ENCODE measurements around the gene CKAP5. TPM values are rescaled to one million over a fixed set of nuclear protein-coding genes. Genes with fewer than 3 reads are reported as not detected.

CKAP5 gene
- polyA plus RNA-seq (ENCODE audit: insufficient read length) = 124 TPM
- long read RNA-seq, donor 1, partial matches to known transcripts = 0 of 1 reads
- long read RNA-seq, donor 1, other reads (novel, unspliced or antisense) = 0 of 1 reads
- long read RNA-seq, donor 2, full-length matches to known transcripts = 5 of 23 reads
- long read RNA-seq, donor 2, partial matches to known transcripts = 18 of 23 reads
- long read RNA-seq, donor 2, other reads (novel, unspliced or antisense) = 0 of 23 reads
- long read RNA-seq, donor 3, full-length matches to known transcripts = 1 of 6 reads
- long read RNA-seq, donor 3, partial matches to known transcripts = 5 of 6 reads
- long read RNA-seq, donor 3, other reads (novel, unspliced or antisense) = 0 of 6 reads
- long read RNA-seq, donor 4 = 0 reads
- long read RNA-seq, donor 5, full-length matches to known transcripts = 3 of 11 reads
- long read RNA-seq, donor 5, partial matches to known transcripts = 8 of 11 reads
- long read RNA-seq, donor 5, other reads (novel, unspliced or antisense) = 0 of 11 reads
- long read RNA-seq, donor 6, partial matches to known transcripts = 28 of 29 reads
- long read RNA-seq, donor 6, other reads (novel, unspliced or antisense) = 0 of 29 reads
- long read RNA-seq, donor 7, partial matches to known transcripts = 17 of 18 reads
- long read RNA-seq, donor 7, other reads (novel, unspliced or antisense) = 0 of 18 reads
- long read RNA-seq, donor 8 = 0 reads

DNA sequence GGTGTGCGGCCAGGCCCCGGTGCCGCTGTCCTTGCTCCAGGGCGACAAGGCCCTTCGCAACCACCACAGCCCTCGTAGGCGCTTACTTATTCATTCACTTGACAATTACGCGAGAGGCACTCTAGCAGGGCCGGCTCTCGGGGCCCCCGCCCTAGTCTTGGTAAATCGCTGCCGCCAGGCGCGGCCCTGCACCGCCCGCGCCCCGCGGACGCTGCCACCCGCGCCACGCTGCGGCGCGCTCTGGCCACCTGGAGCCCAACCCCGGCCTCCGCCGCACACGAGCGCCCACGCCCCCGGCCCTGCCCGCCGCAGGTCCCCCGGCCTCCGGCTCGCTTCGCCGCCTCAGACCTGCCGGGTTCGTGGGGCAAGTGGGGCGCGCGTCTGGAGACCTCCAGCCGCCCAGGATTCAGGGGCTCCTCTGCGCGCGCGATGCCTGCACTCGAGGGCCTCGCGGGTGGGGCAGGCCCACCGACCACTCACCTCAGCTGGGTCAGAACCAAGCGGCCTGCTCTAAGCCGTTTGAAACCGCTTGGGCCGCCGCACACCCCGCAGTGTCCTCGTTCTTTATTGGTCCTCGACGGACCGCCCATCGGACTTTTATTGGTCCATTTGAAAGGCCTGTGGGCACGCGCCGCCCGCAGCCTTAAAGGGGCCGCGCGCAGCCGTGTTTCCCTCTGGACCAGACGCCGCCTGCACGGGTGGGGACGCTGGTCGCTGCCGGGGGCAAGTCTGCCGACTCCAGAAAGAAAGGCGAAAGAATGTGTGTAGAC, at the start of gene CKAP5:
Gene CKAP5, minus strand, starts transcription at position 541 of the 770 bp plus-strand sequence. CDS start 25,049 bp downstream, outside the sequence.
- DNase-seq = peak; percentile 91

DNA sequence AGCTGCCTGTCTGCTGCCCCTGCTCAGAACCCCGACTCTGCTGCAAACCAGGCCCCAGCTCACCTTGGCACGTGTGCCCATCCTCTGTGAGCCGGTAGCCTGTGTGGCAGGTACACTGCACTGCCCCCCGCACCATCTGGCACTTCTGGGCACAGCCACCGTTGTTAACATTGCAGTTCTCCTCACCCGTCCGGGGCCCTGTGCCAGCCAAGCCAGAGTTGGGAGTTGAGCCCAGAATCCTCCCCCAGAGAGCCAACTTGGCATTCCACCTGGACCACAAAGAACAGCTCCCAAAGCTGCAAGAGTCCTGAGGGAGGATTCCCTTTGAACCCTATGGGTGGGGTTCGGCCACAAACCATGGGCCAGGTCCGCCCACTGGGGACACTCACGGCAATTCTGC, 49.7 kb upstream of the CKAP5 start:
- no peak for DNase-seq

DNA sequence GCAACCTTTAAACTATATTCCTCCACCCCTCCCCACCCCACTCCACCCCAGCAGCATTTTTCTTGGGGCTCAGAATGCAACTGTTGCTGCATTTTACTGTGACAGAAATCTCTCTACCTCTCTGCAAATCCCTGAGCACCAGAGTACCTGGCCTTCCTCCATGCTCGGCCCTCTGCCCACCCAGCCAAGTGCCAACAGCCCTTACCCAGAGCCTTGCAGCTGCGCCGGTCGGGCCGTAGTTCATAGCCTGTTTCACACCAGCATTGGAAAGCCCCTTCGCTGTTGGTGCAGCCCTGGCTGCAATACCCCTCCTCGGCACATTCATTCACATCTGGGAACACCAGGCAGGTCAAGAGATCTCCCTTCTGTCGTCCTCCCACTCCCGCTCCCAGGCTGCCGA, 48.9 kb upstream of the CKAP5 start:
- DNase-seq = no peak

DNA sequence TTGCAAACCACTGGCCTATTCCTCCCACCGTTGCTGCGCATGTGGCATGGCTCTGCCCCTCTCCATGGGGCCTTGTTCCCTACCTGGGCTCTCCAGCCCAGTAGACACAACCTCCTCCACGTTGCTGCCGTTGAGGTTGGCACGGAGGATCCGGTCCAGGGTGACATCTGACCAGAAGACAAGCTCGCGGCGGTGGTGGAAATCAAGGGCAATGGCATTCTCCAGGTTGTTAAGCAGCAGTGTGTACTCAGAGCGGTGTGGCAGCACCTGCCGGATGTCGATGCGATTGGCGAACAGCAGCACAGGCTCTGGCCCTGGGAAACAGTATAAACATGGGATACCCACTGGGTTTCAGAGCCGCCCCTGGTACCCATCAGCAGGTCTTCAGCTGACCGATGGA, 48.4 kb upstream of the CKAP5 start:
- DNase-seq = no peak

DNA sequence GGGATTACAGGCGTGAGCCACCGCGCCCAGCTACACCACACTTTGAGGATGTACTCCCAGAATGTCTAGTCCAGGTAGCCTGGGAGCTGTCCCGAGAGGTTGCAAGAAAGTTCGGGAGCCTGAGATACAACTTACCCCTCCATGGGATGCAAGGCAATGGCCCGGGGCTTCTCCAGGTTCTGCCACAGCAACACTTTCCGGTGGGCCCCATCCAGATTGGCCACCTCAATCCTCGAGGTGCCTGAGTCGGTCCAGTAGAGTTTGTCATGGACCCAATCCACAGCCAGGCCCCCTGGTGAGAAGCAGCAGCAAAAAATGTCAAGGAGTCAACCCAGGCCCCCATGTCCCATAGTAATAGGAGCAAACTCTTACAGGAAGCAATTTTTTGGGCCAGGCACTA, 46.8 kb upstream of the CKAP5 start:
- DNase-seq = no peak

DNA sequence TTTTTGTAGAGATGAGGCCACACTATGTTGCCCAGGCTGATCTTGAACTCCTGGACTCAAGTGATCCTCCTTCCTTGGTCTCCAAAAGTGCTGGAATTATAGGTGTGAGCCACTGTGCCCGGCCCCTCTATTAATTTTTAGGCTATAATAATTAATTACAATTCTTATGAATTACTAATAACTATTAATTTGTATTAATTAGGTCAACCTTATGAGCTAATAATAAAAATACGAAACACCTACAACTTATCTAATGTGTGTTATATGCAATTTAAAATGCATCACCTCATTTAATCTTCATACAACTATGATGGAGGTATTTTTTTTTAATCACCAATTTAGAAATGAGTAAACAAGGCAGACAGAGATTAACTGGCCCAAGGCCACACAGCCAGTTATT, 46.0 kb upstream of the CKAP5 start:
- no peak for DNase-seq

DNA sequence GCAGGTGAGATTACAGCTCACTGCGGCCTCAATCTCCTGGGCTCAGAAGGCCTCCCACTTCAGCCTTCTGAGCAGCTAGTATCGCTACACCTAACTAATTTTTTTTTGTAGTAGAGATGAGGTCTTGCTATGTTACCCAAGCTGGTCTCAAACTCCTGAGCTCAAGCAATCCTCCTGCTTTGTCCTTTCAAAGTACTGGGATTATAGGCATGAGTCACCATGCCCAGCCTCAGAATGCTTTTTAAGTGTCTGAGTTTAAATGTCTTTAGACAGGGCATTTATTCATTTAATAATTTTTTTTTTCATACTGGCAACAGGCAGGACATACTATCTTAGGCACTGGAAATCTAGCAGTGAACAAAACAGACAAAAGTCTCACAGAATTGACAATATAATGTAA, 44.6 kb upstream of the CKAP5 start:
- no peak for DNase-seq

DNA sequence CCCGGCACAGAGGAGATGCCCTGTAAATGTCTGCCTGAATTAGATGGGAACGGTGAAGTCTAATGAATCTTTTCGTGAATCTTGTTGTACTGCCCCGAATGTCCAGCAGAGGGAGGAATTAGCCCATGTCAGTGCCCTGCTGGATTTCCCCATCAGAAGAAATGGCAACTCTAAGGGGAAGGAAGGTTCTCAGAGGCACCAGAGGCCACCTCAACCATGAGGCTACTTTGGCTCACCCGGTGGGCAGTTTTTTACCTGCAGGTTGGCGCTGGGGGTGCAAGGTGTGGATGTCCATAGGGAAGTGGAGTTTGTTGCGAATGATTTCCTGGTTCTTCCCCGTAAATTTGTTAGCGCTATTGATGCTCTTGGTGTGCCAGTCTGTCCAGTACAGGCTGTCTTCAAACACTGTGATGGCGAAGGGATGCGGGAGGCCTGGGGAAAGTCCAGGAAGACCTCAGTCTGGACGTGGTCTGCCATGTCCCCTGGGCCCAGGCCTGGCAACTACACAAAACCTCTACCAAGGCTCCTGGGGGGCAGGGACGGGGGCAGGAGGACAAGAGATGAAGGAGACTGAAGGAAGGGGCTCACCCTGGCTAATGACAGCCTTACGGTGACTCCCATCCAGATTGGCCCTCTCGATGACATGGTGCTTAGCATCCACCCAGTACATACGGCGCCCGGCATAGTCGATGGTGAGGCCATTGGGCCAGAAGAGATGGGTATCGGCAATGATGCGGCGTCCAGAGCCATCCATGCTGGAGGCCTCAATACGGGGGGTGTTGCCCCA, 43.8 kb upstream of the CKAP5 start:
- DNase-seq = peak; percentile 74

DNA sequence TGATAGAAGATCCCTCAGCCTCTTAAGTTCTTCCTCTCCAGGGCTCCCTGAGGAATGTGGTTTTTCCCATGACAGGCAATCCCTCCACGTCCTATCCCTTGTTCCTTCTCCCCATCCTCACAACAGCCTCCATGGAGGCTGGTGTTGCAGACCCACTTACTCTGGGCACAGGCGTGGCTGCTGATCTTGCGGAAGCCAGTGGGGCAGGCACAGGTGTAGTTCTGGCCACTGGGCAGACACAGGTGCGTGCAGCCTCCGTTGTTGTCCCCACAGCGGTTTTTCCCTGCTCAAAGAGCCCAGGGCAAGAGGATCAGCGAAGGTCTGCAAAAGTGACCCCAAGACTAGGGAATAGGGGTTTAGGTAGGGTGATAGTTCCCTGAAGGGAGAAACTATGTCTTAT, 43.2 kb upstream of the CKAP5 start:
- no peak for DNase-seq

DNA sequence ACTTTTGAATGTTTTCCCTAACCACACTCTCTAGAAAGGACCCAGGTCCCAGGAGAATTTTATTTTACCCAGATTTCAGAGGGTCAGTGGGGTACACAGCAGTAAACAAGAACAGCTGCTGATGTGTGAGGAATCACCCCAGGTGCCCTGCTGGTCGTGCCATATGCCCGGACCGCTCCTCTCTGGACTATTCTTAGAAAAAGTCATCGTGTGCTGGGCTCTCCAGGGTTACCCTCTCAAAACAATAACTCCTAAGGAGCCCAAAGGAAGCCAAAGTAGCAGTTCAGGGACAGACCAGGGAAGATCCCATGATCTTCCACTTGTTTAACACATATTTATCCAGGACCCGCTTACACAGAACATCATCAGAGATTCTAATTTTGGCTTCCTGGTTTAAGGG, 42.6 kb upstream of the CKAP5 start:
- DNase-seq = no peak

DNA sequence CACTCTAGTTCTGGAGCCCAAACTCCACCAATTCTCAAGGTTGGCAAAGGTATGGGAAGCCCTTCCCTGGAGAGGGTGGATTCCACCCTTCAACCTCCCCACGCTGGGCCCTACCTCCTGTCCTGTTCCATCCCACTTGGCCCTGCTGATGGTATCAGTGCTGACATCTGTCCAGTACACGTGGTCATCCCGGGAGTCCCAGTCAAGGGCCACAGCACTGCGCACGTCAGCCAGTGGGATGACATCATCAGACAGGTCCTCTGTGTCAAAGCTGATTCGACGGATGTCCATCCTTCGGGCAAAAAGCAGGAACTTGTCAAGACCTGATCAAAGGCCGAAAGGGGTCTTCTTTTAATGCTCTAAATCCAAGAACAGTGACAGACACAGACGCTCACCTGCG, 40.1 kb upstream of the CKAP5 start:
- no peak for DNase-seq

DNA sequence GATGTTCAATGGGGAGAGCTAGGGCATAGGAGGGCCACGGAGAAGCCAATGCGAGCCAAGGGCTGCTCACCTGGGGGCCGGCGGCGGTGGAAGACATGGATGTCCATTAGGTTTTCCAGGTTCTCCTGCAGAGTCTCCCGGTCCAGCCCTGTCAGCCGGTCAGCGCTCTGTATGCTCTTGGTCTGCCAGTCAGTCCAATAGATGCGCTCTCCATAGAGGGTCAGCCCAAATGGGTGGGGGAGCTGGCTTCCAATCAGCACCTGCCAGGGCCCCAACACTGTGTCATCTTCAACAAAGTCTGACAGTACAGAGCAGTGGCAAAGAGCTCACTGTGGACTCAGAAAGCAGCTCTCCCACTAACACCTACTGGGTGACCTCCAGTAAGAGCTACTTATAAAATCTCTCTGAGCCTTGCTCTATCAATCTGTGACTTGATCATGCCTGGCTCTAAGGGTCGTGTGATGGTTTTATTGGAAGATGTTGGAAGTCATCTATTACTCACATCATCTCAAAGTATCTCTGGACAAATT, 33.0 kb upstream of the CKAP5 start:
- DNase-seq = no peak

DNA sequence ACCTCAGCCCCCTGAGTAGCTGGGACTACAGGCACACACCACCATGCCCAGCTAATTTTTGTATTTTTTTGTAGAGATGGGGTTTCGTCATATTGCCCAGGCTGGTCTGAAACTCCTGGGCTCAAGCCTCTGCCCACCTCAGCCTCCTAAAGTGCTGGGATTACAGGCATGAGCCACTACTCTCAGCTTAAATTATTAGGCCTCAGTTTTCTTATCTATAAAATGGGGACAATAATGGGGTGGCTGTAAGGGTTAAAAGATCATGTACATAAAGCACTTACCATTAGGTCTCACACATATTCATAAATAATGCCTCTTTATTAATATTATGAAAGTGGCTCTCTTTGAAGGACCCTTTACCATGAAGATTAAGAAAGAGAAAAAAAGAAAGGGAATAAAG, 31.5 kb upstream of the CKAP5 start:
- no peak for DNase-seq

DNA sequence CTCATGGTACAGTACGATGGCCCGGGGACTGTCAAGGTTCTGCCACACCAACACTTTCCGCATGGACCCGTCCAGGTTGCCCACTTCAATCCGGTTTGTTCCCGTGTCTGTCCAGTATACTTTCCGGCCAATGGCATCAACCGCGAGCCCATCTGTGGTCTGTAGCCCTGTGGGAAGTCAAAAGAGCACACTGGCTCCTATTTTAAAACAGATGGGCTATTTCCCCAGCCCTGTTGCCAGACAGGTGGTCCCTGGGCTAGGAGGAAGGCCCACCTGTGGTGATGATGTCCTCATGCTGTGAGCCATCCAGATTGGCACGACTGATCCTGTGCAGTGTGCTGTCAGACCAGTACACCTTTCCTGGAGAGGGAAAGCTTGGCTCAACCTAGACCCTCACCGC, 30.4 kb upstream of the CKAP5 start:
- no peak for DNase-seq

DNA sequence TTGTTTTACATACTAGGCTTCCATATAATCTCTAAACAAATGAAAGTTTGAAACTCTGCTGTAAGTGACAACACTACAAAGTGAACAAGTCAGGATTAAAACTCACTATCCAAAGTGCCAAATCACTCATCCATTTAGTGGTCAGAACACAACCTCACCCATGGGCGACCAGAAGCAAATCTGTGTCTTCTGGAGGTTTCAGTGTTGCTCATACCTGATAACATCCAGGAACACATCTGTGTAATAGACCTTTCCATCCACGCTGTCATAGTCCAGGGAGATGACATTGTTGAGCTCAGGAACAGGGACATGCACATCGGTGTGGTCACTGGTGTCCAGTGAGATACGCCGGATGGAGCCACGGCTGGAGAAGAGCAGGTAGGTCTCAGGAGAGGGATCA, 28.5 kb upstream of the CKAP5 start:
- DNase-seq = no peak

DNA sequence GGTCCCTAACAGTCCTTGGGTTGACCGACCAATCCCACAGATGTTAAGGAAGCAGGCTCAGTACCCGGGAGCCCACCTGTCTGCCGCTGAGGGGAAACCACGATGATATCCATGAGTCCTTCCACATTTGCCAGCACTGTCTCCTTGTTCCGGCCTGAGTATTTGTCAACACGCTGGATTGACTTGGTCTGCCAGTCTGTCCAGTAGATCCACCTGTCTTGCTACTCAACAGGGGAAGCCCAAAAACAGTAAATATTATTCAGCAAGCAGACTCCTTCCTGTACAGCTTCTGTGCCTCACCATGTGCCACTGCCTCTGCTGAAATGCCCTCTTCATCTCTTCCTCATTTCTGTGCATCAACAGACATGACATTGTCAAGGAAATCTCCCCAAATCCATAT, 22.8 kb upstream of the CKAP5 start:
- DNase-seq = no peak

DNA sequence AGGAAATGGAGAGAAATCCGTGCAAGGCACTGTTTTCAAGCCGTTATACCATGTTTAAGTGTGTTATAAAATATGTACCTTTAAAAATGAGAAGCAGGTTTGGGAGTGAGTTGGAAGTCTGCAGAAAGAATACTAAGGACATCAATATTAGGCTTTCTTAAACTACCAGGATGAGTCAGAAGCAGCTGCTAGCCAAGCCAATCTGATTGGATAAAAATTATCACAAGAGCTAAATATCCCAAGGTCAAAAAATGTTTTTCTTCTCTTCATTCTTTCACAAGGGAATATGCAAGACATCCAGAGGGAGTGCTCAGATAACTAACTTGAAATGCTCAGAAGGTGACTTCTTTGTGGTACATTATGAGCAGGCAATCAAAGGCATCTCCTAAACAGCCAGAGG, 19.3 kb upstream of the CKAP5 start:
- DNase-seq = no peak

DNA sequence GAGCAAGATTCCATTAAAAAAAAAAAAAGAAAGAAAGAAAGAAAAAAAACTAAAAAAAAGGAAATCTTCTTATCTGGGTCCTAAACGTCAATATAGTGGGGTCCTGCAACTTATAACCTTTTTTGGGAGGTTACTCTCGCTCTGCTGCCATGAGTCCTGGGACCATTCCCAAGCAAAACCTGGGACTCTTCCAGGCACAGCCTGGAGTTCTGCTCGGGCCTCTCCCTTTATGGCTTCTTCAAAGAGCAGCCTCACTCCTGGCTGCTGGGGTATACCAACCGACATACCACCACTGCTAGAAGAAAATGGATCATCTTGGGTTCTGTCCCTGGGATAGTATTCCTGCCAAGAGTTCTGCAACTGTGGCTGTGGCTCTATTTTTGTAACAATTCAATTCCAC, 14.1 kb upstream of the CKAP5 start:
- no peak for DNase-seq

DNA sequence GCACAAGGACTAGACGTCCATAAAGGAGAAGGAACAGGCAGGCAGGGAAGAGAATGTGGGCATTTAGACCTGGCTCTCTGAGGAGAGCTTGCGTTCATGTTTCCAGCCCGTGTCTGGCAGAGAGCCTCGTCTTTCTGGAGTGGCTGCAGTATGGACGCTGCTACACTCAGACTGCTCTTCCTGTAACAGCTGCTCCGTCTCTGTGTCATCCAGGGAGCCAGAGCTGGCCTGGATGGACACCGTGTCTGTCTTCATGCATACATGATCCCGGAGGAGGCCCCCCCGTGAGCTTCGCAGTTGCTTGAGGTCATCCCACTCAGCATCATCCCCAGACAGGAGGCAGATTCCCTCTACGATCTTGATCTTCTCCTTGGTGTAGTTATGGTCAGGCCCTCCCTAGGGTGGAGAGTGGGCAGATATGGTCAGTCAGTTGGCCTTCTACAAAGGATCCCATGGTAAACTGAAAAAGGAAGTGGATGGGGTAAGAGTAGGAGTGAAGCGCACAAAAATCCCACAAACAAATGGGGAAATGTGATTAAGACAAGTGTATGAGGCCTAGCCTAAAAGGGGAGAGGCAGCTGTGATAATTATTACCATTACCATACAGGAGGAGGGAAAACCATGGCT, 13.0 kb upstream of the CKAP5 start:
- DNase-seq = no peak

DNA sequence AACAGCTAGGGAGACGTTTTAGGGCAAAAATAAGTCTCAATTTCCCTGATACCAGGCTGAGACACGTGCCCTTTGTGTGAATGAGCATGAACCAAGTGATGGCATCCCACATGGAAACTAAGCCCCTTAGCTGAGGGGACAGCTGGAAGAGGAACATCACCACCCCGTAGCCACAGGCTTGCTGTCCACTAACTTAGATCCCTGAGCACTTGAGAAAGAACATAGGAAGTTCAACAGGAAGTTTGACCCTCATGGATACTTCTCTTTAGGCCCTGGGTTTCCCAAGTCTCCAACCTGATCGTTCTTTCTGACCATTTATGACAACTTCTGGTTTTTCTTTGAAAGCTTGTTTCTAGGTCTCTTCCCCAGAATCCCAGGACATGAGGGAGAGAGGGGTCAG, 11.6 kb upstream of the CKAP5 start:
- no peak for DNase-seq

DNA sequence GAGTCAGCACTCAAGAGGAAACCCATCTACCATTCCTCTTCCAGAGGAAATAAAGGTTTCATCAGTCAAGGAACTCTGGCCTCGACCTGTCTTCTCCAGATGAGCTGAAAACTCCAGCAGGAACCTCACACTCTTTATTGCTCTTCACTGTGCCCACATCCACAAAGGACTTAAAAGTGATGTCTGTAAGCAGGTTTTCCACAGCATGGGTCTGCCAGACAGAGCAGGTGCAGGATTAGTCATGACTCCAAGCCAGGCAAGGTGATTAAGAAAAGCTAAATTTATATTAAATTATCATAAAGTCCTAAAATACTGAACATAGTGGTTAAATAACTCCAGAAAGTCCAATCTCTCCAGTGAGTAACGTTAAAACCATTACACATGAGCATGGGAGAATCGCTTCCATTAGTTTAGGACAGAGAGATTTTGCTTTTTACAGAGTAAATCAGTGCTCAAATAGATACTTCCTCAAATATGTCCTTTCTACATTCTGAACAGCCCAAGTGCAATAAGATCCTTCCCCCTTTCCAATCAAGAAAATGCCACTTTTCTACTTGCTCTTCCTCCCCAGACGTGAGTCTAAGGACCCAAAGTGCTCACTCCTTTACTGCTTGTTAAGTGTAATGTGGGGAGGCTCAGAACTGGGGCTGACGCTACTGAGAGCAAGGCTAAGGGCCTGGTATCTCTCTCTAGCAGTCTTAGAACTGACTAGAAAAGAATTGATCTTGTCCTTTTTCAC, 10.7 kb upstream of the CKAP5 start:
- DNase-seq = no peak

Data from left kidney (tissue), 8 donors.